ENCODE data around the gene NGEF. TPM values are rescaled to one million over a fixed set of nuclear protein-coding genes. Genes with fewer than 3 reads are reported as not detected.

The NGEF gene
- total RNA-seq, 1 experiment from 2014 or later, result 1.9 TPM

DNA sequence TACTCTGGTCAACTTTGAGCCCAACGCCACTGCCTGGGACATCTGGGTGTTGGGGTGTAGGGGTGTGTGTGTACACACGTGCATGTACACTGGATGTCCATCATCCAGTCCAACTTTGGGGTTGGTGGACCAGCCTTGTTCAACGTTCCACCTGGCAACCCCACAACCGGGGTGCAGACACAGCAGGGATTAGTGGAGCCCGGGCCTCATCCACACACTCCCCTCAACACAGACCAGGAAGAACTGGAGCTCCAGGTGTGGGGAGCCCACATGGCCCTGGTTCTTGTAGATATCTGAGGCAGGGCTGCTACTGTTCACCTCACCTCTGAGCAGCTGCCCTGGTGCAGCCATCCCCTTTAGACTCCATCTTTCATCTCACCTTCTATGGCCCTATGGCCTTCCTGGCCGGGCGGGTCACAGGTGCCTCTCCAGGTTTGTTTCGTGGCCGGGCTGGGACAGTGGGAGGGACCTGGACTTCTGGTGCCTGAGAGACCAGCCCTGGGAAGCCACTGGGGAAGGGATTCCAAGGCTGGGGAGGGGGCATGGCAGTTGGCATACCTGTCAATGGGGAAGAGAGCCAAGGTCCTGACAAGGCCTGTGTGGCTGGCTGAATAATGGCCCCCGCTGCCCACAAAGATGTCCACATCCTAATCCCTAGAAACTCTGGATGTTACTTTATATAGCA lies 26.9 kb upstream of the NGEF start:
- TF ChIP-seq, protein P1, sequence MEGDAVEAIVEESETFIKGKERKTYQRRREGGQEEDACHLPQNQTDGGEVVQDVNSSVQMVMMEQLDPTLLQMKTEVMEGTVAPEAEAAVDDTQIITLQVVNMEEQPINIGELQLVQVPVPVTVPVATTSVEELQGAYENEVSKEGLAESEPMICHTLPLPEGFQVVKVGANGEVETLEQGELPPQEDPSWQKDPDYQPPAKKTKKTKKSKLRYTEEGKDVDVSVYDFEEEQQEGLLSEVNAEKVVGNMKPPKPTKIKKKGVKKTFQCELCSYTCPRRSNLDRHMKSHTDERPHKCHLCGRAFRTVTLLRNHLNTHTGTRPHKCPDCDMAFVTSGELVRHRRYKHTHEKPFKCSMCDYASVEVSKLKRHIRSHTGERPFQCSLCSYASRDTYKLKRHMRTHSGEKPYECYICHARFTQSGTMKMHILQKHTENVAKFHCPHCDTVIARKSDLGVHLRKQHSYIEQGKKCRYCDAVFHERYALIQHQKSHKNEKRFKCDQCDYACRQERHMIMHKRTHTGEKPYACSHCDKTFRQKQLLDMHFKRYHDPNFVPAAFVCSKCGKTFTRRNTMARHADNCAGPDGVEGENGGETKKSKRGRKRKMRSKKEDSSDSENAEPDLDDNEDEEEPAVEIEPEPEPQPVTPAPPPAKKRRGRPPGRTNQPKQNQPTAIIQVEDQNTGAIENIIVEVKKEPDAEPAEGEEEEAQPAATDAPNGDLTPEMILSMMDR (conservative IDR thresholded peaks at IDR 0.05), result no peak
- H2BK5ac ChIP-seq (ENCODE audit: insufficient read length, low read length), result no peak overlapping the region
- no peak overlapping the region for H2AK5ac ChIP-seq (ENCODE audit: insufficient read length, low read length)
- H4K5ac ChIP-seq (ENCODE audit: insufficient read length, low read depth, low read length), result no peak overlapping the region
- no peak overlapping the region for H2BK120ac ChIP-seq (ENCODE audit: low read depth, low read length, poor library complexity, severe bottlenecking)
- H3T11ph ChIP-seq (ENCODE audit: low read length), result no peak overlapping the region
- no peaks in the 10 kb centered on the region for H3K23me2 ChIP-seq (ENCODE audit: insufficient read length, low read depth, low read length, poor library complexity, severe bottlenecking)
- no peak overlapping the region for H3K4me2 ChIP-seq (ENCODE audit: insufficient read depth, insufficient read length, low read length)
- H3K9ac ChIP-seq (ENCODE audit: extremely low read depth, insufficient read length, low read length), result no peak overlapping the region
- Mint-ChIP-seq H3K4me1 (no peaks in the 10 kb centered on the region), H3K9me3 (no peaks in the 10 kb centered on the region), H3K36me3 (ENCODE audit: insufficient read depth in 1 of 3, low read depth in 3 of 3) (no peaks in the 10 kb centered on the region), H3K27ac (no peak overlapping the region), H3K27me3 (ENCODE audit: low read depth) (peaks cover 5% of the 10 kb centered on the region), H3K4me3 (no peak overlapping the region)
- no peaks in the 10 kb centered on the region for H3K4me1 ChIP-seq (ENCODE audit: insufficient read depth, low read length)
- no peak for DNase-seq
- H4K8ac ChIP-seq (replicated peaks; ENCODE audit: insufficient read length, low read depth, low read length), result no peak overlapping the region
- H3K18ac ChIP-seq (ENCODE audit: insufficient read length, low read depth, low read length), result no peak overlapping the region
- no peak overlapping the region for H3K27ac ChIP-seq (ENCODE audit: insufficient read length, low read depth, low read length)
- H3K4ac ChIP-seq (ENCODE audit: low read depth, low read length), result no peak overlapping the region
- H2BK15ac ChIP-seq (ENCODE audit: low read depth, low read length), result no peak overlapping the region
- no peak overlapping the region; the same call in 1 of the 2 replicates for H3K14ac ChIP-seq (ENCODE audit: insufficient read depth, low read length)
- no peak overlapping the region for H3K56ac ChIP-seq (ENCODE audit: insufficient read length, low read depth, low read length)
- H4K91ac ChIP-seq (ENCODE audit: insufficient read length, low read depth, low read length), result no peak overlapping the region
- H3K9me3 ChIP-seq (ENCODE audit: control insufficient read depth, low read depth, low read length), result no peaks in the 10 kb centered on the region
- no peak overlapping the region for H2AFZ ChIP-seq (ENCODE audit: low read length)
- H4K20me1 ChIP-seq (ENCODE audit: control insufficient read depth, insufficient read depth, insufficient read length), result no peaks in the 10 kb centered on the region
- no peak overlapping the region for H2BK20ac ChIP-seq (ENCODE audit: low read depth, low read length, poor library complexity, severe bottlenecking)
- H3K23ac ChIP-seq (ENCODE audit: insufficient read length, low read depth, low read length), result no peak overlapping the region
- H3K27me3 ChIP-seq (ENCODE audit: insufficient read depth, low read length), result no peaks in the 10 kb centered on the region; the same call in 1 of the 2 replicates
- H2BK12ac ChIP-seq (ENCODE audit: insufficient read length, low read depth, low read length), result no peak overlapping the region
- no peaks in the 10 kb centered on the region for H3K79me1 ChIP-seq (ENCODE audit: insufficient read depth, low read depth, low read length, poor library complexity, severe bottlenecking)
- WGBS (ENCODE audit: extremely low coverage, insufficient read length, low lambda C conversion rate), result no CpG with 5 or more reads among the region's 10 CpGs
- 0 out of 2 replicates have a peak, but pooled peaks cover 1% of the 10 kb centered on the region for H3K79me2 ChIP-seq (ENCODE audit: insufficient read depth, low read length)

All from H9 (cell line).